ENCODE results near the gene FCHSD2. TPM values are rescaled to one million over a fixed set of nuclear protein-coding genes. Genes with fewer than 3 reads are reported as not detected.
A peak's percentile ranks its signal among the peaks of the same experiment; 100 is the strongest.

The FCHSD2 gene
- total and polyA plus RNA-seq, 10 donors: 30.2 to 129 (median 69.7) TPM

DNA sequence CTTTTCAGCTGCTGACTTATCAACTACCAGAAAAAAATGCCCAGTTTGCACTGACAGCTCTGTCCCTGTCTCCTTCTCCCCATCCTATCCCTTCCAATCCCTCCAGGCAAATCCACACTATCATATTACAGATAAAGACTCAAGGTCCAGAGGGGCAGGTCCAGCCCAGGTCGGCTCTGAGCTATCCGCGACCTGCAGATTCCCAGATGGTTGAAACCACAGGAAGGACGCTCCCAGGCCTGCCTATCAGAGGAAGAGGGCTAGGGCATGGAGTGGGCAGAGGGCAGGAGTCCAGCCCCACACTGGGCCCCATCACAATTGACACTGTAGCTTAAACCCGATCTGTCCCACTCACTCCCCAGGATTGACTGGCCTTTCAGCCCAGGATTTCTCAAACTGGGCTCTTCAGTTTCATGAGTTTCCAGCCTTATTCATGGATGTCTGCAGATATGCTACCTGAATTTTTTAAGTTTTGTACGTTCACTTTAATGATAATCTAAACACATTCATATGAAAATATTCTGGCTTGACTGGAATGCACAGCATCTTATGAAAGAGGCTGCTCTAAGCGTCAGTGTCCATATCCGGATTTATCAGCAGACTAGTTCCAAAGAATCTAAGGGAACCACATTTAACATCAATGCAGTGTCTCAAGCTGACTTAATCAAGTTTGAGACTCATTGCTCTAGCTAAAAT lies 16.4 kb upstream of the FCHSD2 start:
- WGBS, 5 donors: 67 to 82% (median 71%) methylated on average over 8 of the region's 8 CpGs
- H3K4me1 ChIP-seq: peaks cover 47 to 88% (median 73%) of the 10 kb centered on the region in 6 donors
- no peak overlapping the region for H3K4me3 ChIP-seq
- no peak for TF ChIP-seq POLR2AphosphoS5 (IDR thresholded peaks at IDR 0.05)
- TF ChIP-seq, protein P1, sequence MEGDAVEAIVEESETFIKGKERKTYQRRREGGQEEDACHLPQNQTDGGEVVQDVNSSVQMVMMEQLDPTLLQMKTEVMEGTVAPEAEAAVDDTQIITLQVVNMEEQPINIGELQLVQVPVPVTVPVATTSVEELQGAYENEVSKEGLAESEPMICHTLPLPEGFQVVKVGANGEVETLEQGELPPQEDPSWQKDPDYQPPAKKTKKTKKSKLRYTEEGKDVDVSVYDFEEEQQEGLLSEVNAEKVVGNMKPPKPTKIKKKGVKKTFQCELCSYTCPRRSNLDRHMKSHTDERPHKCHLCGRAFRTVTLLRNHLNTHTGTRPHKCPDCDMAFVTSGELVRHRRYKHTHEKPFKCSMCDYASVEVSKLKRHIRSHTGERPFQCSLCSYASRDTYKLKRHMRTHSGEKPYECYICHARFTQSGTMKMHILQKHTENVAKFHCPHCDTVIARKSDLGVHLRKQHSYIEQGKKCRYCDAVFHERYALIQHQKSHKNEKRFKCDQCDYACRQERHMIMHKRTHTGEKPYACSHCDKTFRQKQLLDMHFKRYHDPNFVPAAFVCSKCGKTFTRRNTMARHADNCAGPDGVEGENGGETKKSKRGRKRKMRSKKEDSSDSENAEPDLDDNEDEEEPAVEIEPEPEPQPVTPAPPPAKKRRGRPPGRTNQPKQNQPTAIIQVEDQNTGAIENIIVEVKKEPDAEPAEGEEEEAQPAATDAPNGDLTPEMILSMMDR (IDR thresholded peaks at IDR 0.05 in 8 of 11, conservative IDR thresholded peaks at IDR 0.05 in 3 of 11): no peak
- no peak for TF ChIP-seq POLR2A (IDR thresholded peaks at IDR 0.05)
- intact Hi-C loops (cut with DNase I; ENCODE audit: low total_unique reads): no loop called here
- H3K27ac ChIP-seq: peak overlapping the region; percentile 63 to 88 (median 80)
- no peaks in the 10 kb centered on the region for H3K36me3 ChIP-seq
- H3K27me3 ChIP-seq (replicated peaks in 1 of 7): no peaks in the 10 kb centered on the region
- H3K9me3 ChIP-seq: no peaks in the 10 kb centered on the region
- peak; percentile 62 for DNase-seq

DNA sequence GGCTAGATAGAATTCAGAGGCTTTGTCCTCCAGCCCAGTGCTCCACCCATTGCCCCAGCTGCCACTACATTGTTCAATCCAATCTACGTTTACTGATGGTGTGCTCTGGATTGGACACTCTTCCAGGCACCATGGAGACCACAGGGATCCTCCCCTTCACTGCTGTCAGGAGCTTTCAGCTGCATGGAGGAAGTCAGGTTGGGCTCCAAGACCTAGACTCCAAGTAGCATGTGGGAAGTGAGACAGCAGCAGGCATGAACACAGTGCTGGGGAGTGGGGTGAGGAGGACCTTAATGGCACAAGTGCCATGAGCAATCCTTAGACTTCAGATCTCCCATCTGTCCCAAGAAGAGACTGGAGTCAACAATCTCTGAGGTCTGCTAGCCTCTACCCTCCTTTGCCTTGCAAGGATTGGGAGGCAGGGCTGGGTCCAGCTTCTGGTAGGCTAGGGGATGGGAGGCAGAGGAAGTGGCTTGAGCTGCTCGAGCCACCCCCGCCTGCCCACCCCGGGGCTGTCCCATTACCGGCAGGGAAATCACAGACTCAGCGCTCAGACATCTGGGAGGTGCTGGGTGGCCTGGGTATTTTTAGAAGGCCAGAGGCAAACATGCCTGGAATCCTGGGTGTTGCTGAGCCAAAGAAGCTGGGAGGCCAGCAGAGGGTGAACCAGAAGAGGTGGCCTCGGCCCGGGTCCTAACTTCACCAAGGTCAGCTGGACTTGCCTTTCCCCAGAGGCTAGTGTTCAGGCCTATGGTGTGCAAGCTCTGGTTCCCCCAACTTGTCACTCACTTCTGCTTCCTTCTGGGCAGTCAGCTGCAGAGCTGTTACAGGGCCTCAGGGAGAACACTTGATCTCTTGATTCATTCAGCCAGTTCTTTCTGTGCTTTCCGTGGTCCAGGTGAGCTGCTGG lies 15.2 kb upstream of the FCHSD2 start:
- Histone ChIP-seq H3K36me3 (no peaks in the 10 kb centered on the region), H3K4me1 (peaks cover 54 to 90% (median 78%) of the 10 kb centered on the region in 6 donors), H3K27me3 (replicated peaks in 1 of 7) (no peaks in the 10 kb centered on the region), H3K4me3 (no peak overlapping the region), H3K9me3 (no peaks in the 10 kb centered on the region), H3K27ac (peak overlapping the region; percentile 63 to 88 (median 80))
- DNase-seq: peak; percentile 80
- intact Hi-C loops (cut with DNase I; ENCODE audit: low total_unique reads): no loop called here
- TF ChIP-seq, protein P1 (IDR thresholded peaks at IDR 0.05 in 8 of 11, conservative IDR thresholded peaks at IDR 0.05 in 3 of 11): no peak
- TF ChIP-seq POLR2AphosphoS5 (IDR thresholded peaks at IDR 0.05) (peak; percentile 51 to 74 (median 55)), POLR2A (IDR thresholded peaks at IDR 0.05) (no peak)
- WGBS, 5 donors: 24 to 33% (median 30%) methylated on average over 8 to 9 of the region's 9 CpGs

DNA sequence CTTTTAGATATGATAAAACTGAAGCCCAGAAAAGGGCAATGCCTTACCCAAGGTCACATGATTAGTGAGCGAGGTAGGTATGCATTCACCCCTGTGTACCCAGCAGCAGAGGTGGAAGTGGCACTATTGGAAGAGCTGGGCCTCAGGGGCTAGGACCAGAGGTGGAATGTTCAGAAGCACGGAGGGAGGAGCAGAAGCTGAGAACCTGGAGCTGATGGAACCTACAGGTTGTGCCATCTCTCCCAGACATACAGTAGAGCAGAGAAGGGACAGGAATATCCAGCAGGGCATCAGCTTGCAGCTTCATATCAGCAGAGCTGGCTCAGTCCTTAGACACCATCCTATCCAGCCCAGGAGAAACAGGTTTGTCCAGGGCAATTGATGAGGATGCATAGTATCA lies 14.6 kb upstream of the FCHSD2 start:
- no peaks in the 10 kb centered on the region for H3K9me3 ChIP-seq
- H3K4me3 ChIP-seq: no peak overlapping the region
- peak; percentile 36 for DNase-seq
- TF ChIP-seq POLR2A (IDR thresholded peaks at IDR 0.05) (no peak), POLR2AphosphoS5 (IDR thresholded peaks at IDR 0.05) (no peak)
- TF ChIP-seq, protein P1 (IDR thresholded peaks at IDR 0.05 in 8 of 11, conservative IDR thresholded peaks at IDR 0.05 in 3 of 11): no peak
- H3K36me3 ChIP-seq: no peaks in the 10 kb centered on the region
- intact Hi-C loops (cut with DNase I; ENCODE audit: low total_unique reads): no loop called here
- H3K27me3 ChIP-seq (replicated peaks in 1 of 7): no peaks in the 10 kb centered on the region
- H3K27ac ChIP-seq: peak overlapping the region; percentile 30 to 88 (median 80)
- peaks cover 56 to 91% (median 80%) of the 10 kb centered on the region in 6 donors for H3K4me1 ChIP-seq
- WGBS, 5 donors: 77 to 95% (median 81%) methylated on average over 2 of the region's 2 CpGs

DNA sequence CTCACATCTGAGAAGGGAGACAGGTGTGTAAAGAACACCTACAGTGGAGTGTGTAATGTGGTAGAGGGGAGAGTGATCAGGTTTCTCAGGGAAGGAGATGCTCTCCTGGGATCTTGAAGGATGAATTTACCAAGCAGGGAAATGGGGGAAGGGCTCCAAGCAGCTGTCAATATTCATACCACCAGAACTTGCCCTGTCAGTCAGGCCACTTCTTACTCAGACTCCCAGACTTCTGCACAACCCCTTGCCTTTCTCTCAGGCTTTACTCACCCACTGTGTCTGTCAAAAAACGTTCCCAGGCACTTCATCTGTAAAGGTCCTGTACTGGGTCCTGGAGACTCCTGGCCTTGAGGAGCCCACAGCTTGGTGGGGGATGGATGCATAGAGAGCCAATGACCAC lies 14.0 kb upstream of the FCHSD2 start:
- H3K27ac ChIP-seq: peak overlapping the region; percentile 30 to 88 (median 80)
- intact Hi-C loops (cut with DNase I; ENCODE audit: low total_unique reads): no loop called here
- H3K4me3 ChIP-seq: no peak overlapping the region
- no peaks in the 10 kb centered on the region for H3K9me3 ChIP-seq
- H3K36me3 ChIP-seq: no peaks in the 10 kb centered on the region
- H3K27me3 ChIP-seq (replicated peaks in 1 of 7): no peaks in the 10 kb centered on the region
- TF ChIP-seq, protein P1 (IDR thresholded peaks at IDR 0.05 in 8 of 11, conservative IDR thresholded peaks at IDR 0.05 in 3 of 11): no peak
- TF ChIP-seq POLR2AphosphoS5 (IDR thresholded peaks at IDR 0.05) (no peak), POLR2A (IDR thresholded peaks at IDR 0.05) (no peak)
- no peak for DNase-seq
- 59 to 73% (median 66%) methylated on average over 1 of the region's 1 CpG for WGBS, 5 donors
- peaks cover 56 to 97% (median 86%) of the 10 kb centered on the region in 6 donors for H3K4me1 ChIP-seq
